HL-60 (cell line): ENCODE data around the gene NEBL.

Source experiments
- CTCF ChIP-seq: IDR thresholded peaks from one replicate; pipeline ENCODE4 v1.5.1; 2011; ENCODE audit warnings: low read length, control low read depth, inconsistent platforms; ENCODE audit not compliant: insufficient read depth
- GABPA ChIP-seq: IDR thresholded peaks from 2 replicates; pipeline ENCODE4 v1.6.1; 2012; ENCODE audit warnings: low read depth
- POLR2AphosphoS5 ChIP-seq: IDR thresholded peaks from 2 replicates; pipeline ENCODE4 v1.6.1; 2012; ENCODE audit warnings: low read depth
- REST ChIP-seq: IDR thresholded peaks from 2 replicates; pipeline ENCODE4 v1.6.1; 2012; ENCODE audit warnings: low read depth; ENCODE audit not compliant: insufficient replicate concordance

GRCh38 chr10:20809631-20810030, 87.5 kb downstream of the NEBL start:
- no peak for TF ChIP-seq CTCF
- TF ChIP-seq GABPA: no peak
- TF ChIP-seq POLR2AphosphoS5: no peak
- no peak for TF ChIP-seq REST
